ENCODE measurements around the gene IL15.
"Not testable (repeated sequence)": the region's sequence is repeated elsewhere in the genome, so short reads cannot be mapped to it uniquely, and the experiment has no call there.

Gene IL15

DNA sequence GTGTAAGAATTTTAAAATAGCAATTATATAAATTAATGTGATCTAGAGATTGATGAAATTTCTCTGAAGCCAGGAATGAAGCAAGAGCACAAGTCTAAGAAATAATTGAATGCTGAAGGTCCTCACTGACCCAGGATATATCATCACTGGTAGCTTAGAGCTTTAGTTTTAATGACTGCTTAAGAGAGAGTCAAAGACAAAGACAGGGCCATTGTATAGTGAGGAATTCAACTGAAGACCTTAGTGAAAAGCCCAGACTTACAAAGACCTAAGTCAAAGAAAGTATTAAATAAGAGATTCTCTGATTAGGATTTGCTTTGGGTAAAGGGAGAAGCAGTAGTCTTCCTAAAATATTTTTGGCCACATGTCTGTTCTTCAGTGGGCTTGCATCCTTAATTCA, 26.0 kb upstream of the IL15 start:
- TF ChIP-seq CTCF (IDR thresholded peaks at IDR 0.05; ENCODE audit: insufficient read depth, missing control alignments): no peak
- FAIRE-seq: no peak

GRCh38 chr4:141614878-141615586, 21.4 kb upstream of the IL15 start:
- FAIRE-seq (no peak), DNase-seq (ENCODE audit: insufficient read length, low spot score) (no peak)
- no peak for TF ChIP-seq CTCF (IDR thresholded peaks at IDR 0.05; ENCODE audit: insufficient read depth, missing control alignments)

More for the DNA sequence above, 26.0 kb upstream of the IL15 start:
- no peak for DNase-seq (ENCODE audit: insufficient read length, low spot score)

- not testable (repeated sequence) for FAIRE-seq; DNase-seq (ENCODE audit: insufficient read length, low spot score)
Measured at GRCh38 chr4:141615587-141615918, 20.8 kb upstream of the IL15 start.

GRCh38 chr4:141620715-141621114, 15.7 kb upstream of the IL15 start:
- DNase-seq (ENCODE audit: insufficient read length, low spot score) (no peak), FAIRE-seq (no peak)
- TF ChIP-seq CTCF (IDR thresholded peaks at IDR 0.05; ENCODE audit: insufficient read depth, missing control alignments): no peak

DNA sequence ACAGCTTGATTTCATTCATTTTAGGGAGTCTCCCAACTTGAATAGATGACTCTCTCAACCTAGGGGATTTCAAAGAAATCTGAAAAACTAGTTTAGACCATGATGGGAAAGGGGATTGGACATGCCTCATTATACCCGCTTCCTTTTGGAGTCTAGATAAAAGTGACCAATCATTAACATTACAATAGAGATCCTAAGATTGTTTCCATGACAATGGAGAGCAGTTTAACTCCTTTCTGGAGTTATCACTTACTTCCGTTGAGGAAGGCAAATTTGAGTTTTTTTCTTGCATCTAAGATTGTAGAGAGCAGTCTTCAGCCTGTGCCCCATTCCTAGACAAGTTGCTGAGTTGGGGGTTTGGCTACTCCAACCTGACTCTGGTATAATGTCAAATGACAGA, 11.4 kb upstream of the IL15 start:
- DNase-seq (ENCODE audit: insufficient read length, low spot score): no peak
- TF ChIP-seq CTCF (IDR thresholded peaks at IDR 0.05; ENCODE audit: insufficient read depth, missing control alignments): no peak
- no peak for FAIRE-seq

DNA sequence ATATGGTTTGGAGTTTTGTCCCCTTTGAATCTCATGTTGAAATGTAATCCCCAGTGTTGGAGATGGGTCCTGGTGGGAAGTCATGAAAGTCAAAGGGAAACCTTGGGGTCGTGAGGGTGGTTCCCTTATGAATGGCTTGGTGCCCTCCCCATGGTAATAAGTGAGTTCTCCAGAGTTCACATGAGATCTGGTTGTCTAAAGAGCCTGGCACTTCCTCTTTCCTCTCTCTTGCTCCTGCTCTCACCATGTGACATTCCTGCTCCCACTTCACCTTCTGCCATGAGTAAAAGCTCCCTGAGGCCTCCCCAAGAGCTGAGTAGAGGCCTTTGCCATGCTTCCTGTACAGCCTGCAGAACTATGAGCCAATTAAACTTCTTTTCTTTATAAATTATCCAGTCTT, 5.5 kb upstream of the IL15 start:
- no peak for DNase-seq (ENCODE audit: insufficient read length, low spot score)
- no peak for FAIRE-seq
- no peak for TF ChIP-seq CTCF (IDR thresholded peaks at IDR 0.05; ENCODE audit: insufficient read depth, missing control alignments)

DNA sequence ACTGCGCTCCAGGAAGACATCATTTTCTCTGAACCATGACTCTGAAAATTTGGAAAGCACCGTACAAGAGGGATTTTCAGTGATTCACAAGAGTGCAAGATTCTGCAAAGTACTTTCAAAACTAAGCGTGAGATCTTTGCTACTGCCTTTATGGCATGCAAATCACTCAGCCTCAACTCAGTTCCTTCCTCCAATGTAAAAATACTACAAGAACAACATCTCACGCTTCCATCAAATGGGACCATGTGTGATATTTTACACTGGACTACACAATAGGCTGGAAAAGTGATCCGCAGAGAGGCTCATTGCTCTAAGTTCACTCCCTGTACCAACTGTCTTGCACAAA, 674 bp upstream of the IL15 start:
- FAIRE-seq: no peak
- DNase-seq (ENCODE audit: insufficient read length, low spot score): no peak
- TF ChIP-seq CTCF (IDR thresholded peaks at IDR 0.05; ENCODE audit: insufficient read depth, missing control alignments): no peak
